Kidney (tissue), 14 donors: ENCODE data around the gene SPRR1A. TPM values are rescaled to one million over a fixed set of nuclear protein-coding genes. Genes with fewer than 3 reads are reported as not detected.
A peak's percentile ranks its signal among the peaks of the same experiment; 100 is the strongest.

Source experiments
- DNase-seq, 5 donors: peaks; one replicate each; pipeline ENCODE4 v3.0.0-alpha.2; 2013 to 2020
- FAIRE-seq: peaks from 2 replicates; lab custom pipeline; 2012; peaks lifted over from hg19 to GRCh38; lab: Jason Lieb, UNC
- H3K27ac ChIP-seq, 2 donors: one replicate each; pipeline ENCODE4 v1.7.0; 2013; ENCODE audit warnings: low read depth in 2 of 2, low read length in 2 of 2, inconsistent platforms in 1 of 2
- H3K27me3 ChIP-seq: one replicate; pipeline ENCODE4 v1.7.1; 2013; ENCODE audit warnings: low read length, inconsistent platforms; ENCODE audit not compliant: control insufficient read depth, insufficient read depth
- H3K36me3 ChIP-seq, 3 donors: one replicate each; pipeline versions ENCODE4 v1.7.0 to v1.7.1; 2013; ENCODE audit warnings: low read length in 3 of 3, control low read depth in 1 of 3, inconsistent platforms in 1 of 3; ENCODE audit not compliant: insufficient read depth in 3 of 3, control insufficient read depth in 2 of 3
- H3K4me1 ChIP-seq, 3 donors: one replicate each; pipeline versions ENCODE4 v1.7.0 to v1.7.1; 2013; ENCODE audit warnings: low read length in 3 of 3, inconsistent platforms in 1 of 3, low read depth in 1 of 3; ENCODE audit not compliant: control insufficient read depth in 2 of 3, insufficient read depth in 2 of 3
- H3K4me3 ChIP-seq, 3 donors: one replicate each; pipeline versions ENCODE4 v1.7.0 to v1.8.1; 2013; ENCODE audit warnings: low read length in 3 of 3, control low read depth in 1 of 3, inconsistent platforms in 1 of 3
- H3K9ac ChIP-seq, 3 donors: one replicate each; pipeline versions ENCODE4 v1.7.0 to v1.7.1; 2013; ENCODE audit warnings: low read length in 3 of 3, control low read depth in 1 of 3, inconsistent platforms in 1 of 3
- H3K9me3 ChIP-seq, 3 donors: one replicate each; pipeline versions ENCODE4 v1.7.0 to v1.7.1; 2013; ENCODE audit warnings: low read length in 3 of 3, control low read depth in 1 of 3, inconsistent platforms in 1 of 3; ENCODE audit not compliant: control insufficient read depth in 2 of 3, insufficient read depth in 1 of 3
- intact Hi-C: fragments of 100-400 bp; cut with DNase I; formaldehyde crosslinking; loops from one replicate; pipeline ENCODE4 v1.11.1; 2022
- polyA plus RNA-seq: library from polyadenylated mRNA; stranded (reverse); fragments of 350-450 nt; fragmentation: Illumina TruSeq; extraction: RNeasy Lipid Tissue Mini Kit (QIAGEN cat#74804); gene quantifications from one replicate; pipeline ENCODE4 v1.2.3, GENCODE V29; 2014; ENCODE audit warnings: low read depth, low replicate concordance; ENCODE audit not compliant: insufficient read depth
- total RNA-seq: library from RNA; stranded (reverse); fragmentation: NEBNext Ultra II Directional; extraction: Animal tissue kit (Norgen Biotek cat#: 25700); gene quantifications from one replicate; pipeline ENCODE4 v1.2.1, GENCODE V29; 2021
- TF ChIP-seq, protein P1 (sequence below): IDR thresholded peaks from 3 replicates; pipeline ENCODE4 v1.5.1; 2012; ENCODE audit warnings: mild to moderate bottlenecking, moderate library complexity, borderline replicate concordance; ENCODE audit not compliant: insufficient read depth; ENCODE audit errors: extremely low read depth
- donor health status: control.
- donor health status: control.
- donor health status: control.
- donor health status: control.
- donor health status: control.
- donor health status: DM: yes; HTN: yes; CAD: no.
- donor health status: Normal renal cell carcinoma (clear cell type).

Gene SPRR1A
- total and polyA plus RNA-seq, 2 donors from 2014 or later: not detected

- Histone ChIP-seq H3K9ac (no peak overlapping the region), H3K36me3 (no peaks in the 10 kb centered on the region), H3K27ac (no peak overlapping the region), H3K4me3 (no peak overlapping the region), H3K9me3 (no peaks in the 10 kb centered on the region), H3K27me3 (no peaks in the 10 kb centered on the region), H3K4me1 (peaks cover 0 to 3% (median 0%) of the 10 kb centered on the region in 3 donors)
- TF ChIP-seq, protein P1, sequence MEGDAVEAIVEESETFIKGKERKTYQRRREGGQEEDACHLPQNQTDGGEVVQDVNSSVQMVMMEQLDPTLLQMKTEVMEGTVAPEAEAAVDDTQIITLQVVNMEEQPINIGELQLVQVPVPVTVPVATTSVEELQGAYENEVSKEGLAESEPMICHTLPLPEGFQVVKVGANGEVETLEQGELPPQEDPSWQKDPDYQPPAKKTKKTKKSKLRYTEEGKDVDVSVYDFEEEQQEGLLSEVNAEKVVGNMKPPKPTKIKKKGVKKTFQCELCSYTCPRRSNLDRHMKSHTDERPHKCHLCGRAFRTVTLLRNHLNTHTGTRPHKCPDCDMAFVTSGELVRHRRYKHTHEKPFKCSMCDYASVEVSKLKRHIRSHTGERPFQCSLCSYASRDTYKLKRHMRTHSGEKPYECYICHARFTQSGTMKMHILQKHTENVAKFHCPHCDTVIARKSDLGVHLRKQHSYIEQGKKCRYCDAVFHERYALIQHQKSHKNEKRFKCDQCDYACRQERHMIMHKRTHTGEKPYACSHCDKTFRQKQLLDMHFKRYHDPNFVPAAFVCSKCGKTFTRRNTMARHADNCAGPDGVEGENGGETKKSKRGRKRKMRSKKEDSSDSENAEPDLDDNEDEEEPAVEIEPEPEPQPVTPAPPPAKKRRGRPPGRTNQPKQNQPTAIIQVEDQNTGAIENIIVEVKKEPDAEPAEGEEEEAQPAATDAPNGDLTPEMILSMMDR: no peak
- intact Hi-C loops: no loop called here
- FAIRE-seq: no peak
- DNase-seq: no peak
These were observed 7.2 kb upstream of the SPRR1A start for GRCh38 chr1:152976688-152977087.

GRCh38 chr1:152977614-152978013 lies 6.3 kb upstream of the SPRR1A start:
- Histone ChIP-seq H3K9me3 (no peaks in the 10 kb centered on the region), H3K36me3 (no peaks in the 10 kb centered on the region), H3K27ac (no peak overlapping the region), H3K9ac (no peak overlapping the region), H3K27me3 (no peaks in the 10 kb centered on the region), H3K4me1 (peaks cover 0 to 3% (median 0%) of the 10 kb centered on the region in 3 donors), H3K4me3 (no peak overlapping the region)
- DNase-seq (no peak), FAIRE-seq (no peak)
- intact Hi-C loops: no loop called here
- TF ChIP-seq, protein P1: no peak

- Histone ChIP-seq H3K9me3 (no peaks in the 10 kb centered on the region), H3K27me3 (no peaks in the 10 kb centered on the region), H3K9ac (no peak overlapping the region), H3K36me3 (no peaks in the 10 kb centered on the region), H3K4me1 (peaks cover 0 to 3% (median 0%) of the 10 kb centered on the region in 3 donors), H3K27ac (no peak overlapping the region), H3K4me3 (no peak overlapping the region)
- no peak for DNase-seq
- TF ChIP-seq, protein P1: no peak
- intact Hi-C loops: no loop called here
- FAIRE-seq: no peak
These were observed 3.2 kb upstream of the SPRR1A start for GRCh38 chr1:152980676-152981075.

DNA sequence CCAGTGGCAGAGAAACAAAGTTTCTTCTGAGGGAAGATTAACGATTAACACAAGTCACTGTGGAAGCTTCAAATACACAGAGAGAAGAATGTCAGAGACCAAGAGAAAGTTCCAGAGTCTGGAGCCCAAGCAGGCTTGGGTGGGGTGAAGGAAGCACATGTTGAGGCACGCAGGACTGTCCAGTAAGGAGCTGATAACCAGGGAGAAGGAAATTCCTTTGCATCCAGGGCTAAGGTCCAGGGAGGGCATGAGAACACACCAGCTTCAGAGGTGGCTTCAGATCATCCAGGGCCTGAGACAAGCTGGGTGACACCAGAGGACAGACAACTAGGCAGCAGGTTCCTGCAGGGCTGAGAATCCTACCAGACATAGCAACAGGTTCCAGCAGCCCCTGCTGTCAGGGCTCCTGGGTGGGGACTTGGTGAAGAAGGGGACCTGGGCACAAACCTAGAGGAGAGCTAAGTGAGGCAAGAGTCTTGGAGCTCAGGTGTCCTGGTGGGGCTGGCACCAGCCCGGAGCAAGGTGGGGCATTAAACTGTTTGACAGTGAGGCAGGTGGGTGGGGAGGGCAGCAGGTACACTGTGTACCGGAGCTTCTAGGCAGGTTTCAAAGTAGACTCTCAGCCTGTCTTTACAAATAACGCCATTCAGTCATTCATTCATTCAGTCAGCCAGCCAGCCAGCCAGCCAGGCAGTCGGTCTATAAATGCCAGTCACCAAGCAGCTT lies 2.6 kb upstream of the SPRR1A start:
- no peak overlapping the region for H3K9ac ChIP-seq
- FAIRE-seq (no peak), DNase-seq (peak in 1 of 5 donors; percentile 23)
- no peaks in the 10 kb centered on the region for H3K36me3 ChIP-seq
- H3K27ac ChIP-seq: no peak overlapping the region
- intact Hi-C loops: no loop called here
- H3K9me3 ChIP-seq: no peaks in the 10 kb centered on the region
- TF ChIP-seq, protein P1: no peak
- H3K4me3 ChIP-seq: no peak overlapping the region
- H3K4me1 ChIP-seq: peaks cover 0 to 3% (median 0%) of the 10 kb centered on the region in 3 donors
- no peaks in the 10 kb centered on the region for H3K27me3 ChIP-seq
